B cell (primary cell): ENCODE data around the gene ASCC2. TPM values are rescaled to one million over a fixed set of nuclear protein-coding genes. Genes with fewer than 3 reads are reported as not detected.

Experiments
- ATAC-seq: fragments of 200-7000 bp; cut with Tn5 transposase; one replicate; pipeline ENCODE4 v1.10.0; 2021; ENCODE audit warnings: low read depth, mild to moderate bottlenecking, moderate number of reproducible peaks, moderate library complexity
- CTCF ChIA-PET: fragments of 350-600 bp; sonication (Branson Sonifier 250); formaldehyde crosslinking; loops from one replicate; lab custom pipeline; 2021; ENCODE audit warnings: antibody characterized with exemption, inconsistent platforms; lab: Charles Lee
- POLR2A ChIA-PET: fragments of 350-600 bp; sonication (Branson Sonifier 250); formaldehyde crosslinking; loops from one replicate; lab custom pipeline; 2021; ENCODE audit warnings: antibody characterized with exemption; lab: Charles Lee
- DNase-seq: peaks from one replicate; pipeline ENCODE4 v3.0.0; 2013
- H2AFZ ChIP-seq: 2 replicates; pipeline ENCODE4 v1.6.1; 2012; ENCODE audit warnings: mild to moderate bottlenecking, low read depth, low read length; ENCODE audit not compliant: insufficient read depth, poor library complexity, severe bottlenecking
- H3K27ac ChIP-seq, 2 donors: 1 replicate in 1 of 2; 2 replicates in 1 of 2; pipeline ENCODE4 v1.5.1; 2012 to 2013; ENCODE audit warnings: low read length in 2 of 2, mild to moderate bottlenecking in 2 of 2, moderate library complexity in 1 of 2
- H3K27me3 ChIP-seq, 4 experiments: fragments of 200-600 bp in 1 of 4; sonication (generic) in 1 of 4; replicated peaks in 1 of 4; 1 replicate in 2 of 4; 2 replicates in 2 of 4; pipeline versions ENCODE4 v1.6.1 to v1.7.0; 2013 to 2016; ENCODE audit warnings: low read length in 3 of 4, mild to moderate bottlenecking in 2 of 4, mixed read lengths in 1 of 4, moderate library complexity in 1 of 4; ENCODE audit not compliant: insufficient read depth in 4 of 4, control insufficient read depth in 3 of 4; ENCODE audit errors: control extremely low read depth in 1 of 4
- H3K36me3 ChIP-seq, 2 experiments: replicated peaks in 1 of 2; 1 replicate in 1 of 2; 2 replicates in 1 of 2; pipeline versions ENCODE4 v1.6.1 to v1.7.1; 2013; ENCODE audit warnings: low read length in 1 of 2; ENCODE audit not compliant: insufficient read depth in 2 of 2, control insufficient read depth in 1 of 2; ENCODE audit errors: control extremely low read depth in 1 of 2, extremely low read depth in 1 of 2
- H3K4me1 ChIP-seq, 2 donors: fragments of 200-600 bp in 1 of 2; sonication (generic) in 1 of 2; 1 replicate in 1 of 2; 2 replicates in 1 of 2; pipeline versions ENCODE4 v1.5.1 to v1.6.1; 2013 to 2017; ENCODE audit warnings: low read length in 2 of 2; ENCODE audit not compliant: control insufficient read depth in 2 of 2, insufficient read depth in 2 of 2
- H3K4me2 ChIP-seq: replicated peaks from 2 replicates; pipeline ENCODE3; 2012; ENCODE audit warnings: mild to moderate bottlenecking, low read depth, low read length; ENCODE audit not compliant: poor library complexity, severe bottlenecking
- H3K4me3 ChIP-seq, 5 experiments: fragments of 200-600 bp in 1 of 5; sonication (generic) in 1 of 5; 1 replicate in 3 of 5; 2 replicates in 2 of 5; pipeline versions ENCODE4 v1.5.1 to v1.7.0; 2011 to 2016; ENCODE audit warnings: low read length in 4 of 5, mild to moderate bottlenecking in 4 of 5, low read depth in 2 of 5, control low read depth in 1 of 5, moderate library complexity in 1 of 5; ENCODE audit not compliant: insufficient read depth in 1 of 5; ENCODE audit errors: control extremely low read depth in 1 of 5, extremely low read depth in 1 of 5
- H3K79me2 ChIP-seq: fragments of 200-600 bp; sonication (generic); one replicate; pipeline ENCODE4 v1.6.0; 2016; ENCODE audit warnings: low read length; ENCODE audit not compliant: control insufficient read depth, insufficient read depth
- H3K9ac ChIP-seq: fragments of 200-600 bp; sonication (generic); 2 replicates; pipeline ENCODE4 v1.6.1; 2017; ENCODE audit warnings: mild to moderate bottlenecking, low read length, moderate library complexity
- H3K9me3 ChIP-seq, 3 donors: one replicate each; pipeline versions ENCODE4 v1.6.1 to v1.7.1; 2013; ENCODE audit warnings: low read length in 2 of 3; ENCODE audit not compliant: control insufficient read depth in 2 of 3, insufficient read depth in 1 of 3; ENCODE audit errors: control extremely low read depth in 1 of 3
- H4K20me1 ChIP-seq: 2 replicates; pipeline ENCODE4 v1.6.0; 2012; ENCODE audit warnings: mild to moderate bottlenecking, low read length; ENCODE audit not compliant: insufficient read depth, control insufficient read depth, poor library complexity, severe bottlenecking
- H3K27ac Mint-ChIP-seq: one replicate; pipeline ENCODE4 v1.8.0; 2021; ENCODE audit warnings: mixed read lengths
- H3K27me3 Mint-ChIP-seq: one replicate; pipeline ENCODE4 v1.8.0; 2021; ENCODE audit warnings: mixed read lengths
- H3K4me1 Mint-ChIP-seq: one replicate; pipeline ENCODE4 v1.8.0; 2021; ENCODE audit warnings: mixed read lengths
- H3K4me3 Mint-ChIP-seq: one replicate; pipeline ENCODE4 v1.8.0; 2021; ENCODE audit warnings: mixed read lengths
- H3K9me3 Mint-ChIP-seq: one replicate; pipeline ENCODE4 v1.8.0; 2022; ENCODE audit warnings: mixed read lengths; ENCODE audit not compliant: insufficient read depth
- EZH2 ChIP-seq: IDR thresholded peaks from 2 replicates; pipeline ENCODE4 v1.6.1; 2012; ENCODE audit warnings: borderline replicate concordance, low read depth, mild to moderate bottlenecking, moderate library complexity, low read length; ENCODE audit not compliant: insufficient read depth, poor library complexity, severe bottlenecking
- WGBS: methylation state at CpG from one replicate; pipeline ENCODE4 v1.1.5; 2013; ENCODE audit warnings: missing lambda C conversion rate; ENCODE audit not compliant: insufficient coverage; 5-methylcytosine and 5-hydroxymethylcytosine counted together
- intact Hi-C: fragments of 100-400 bp; cut with micrococcal nuclease; formaldehyde crosslinking; loops from one replicate; pipeline ENCODE4 v1.10.0; 2022
- polyA plus RNA-seq: library from polyadenylated mRNA; depleted of rRNA; stranded (reverse); fragments of >200 nt; gene quantifications from 2 replicates; pipeline ENCODE4 v1.2.3, GENCODE V29; 2012
- total RNA-seq, 2 donors: library from RNA; stranded (reverse); fragments of 120-200 nt in 1 of 2; gene quantifications; 1 replicate in 1 of 2; 2 replicates in 1 of 2; pipeline versions ENCODE4 v1.2.3 to v1.2.4, GENCODE V29; 2013 to 2022
- TF ChIP-seq, protein P1 (sequence below): fragments of 200-600 bp; IDR thresholded peaks from one replicate; pipeline ENCODE4 v1.8.0; 2022; ENCODE audit warnings: antibody characterized with exemption, mild to moderate bottlenecking

The ASCC2 gene
- total and polyA plus RNA-seq, 2 donors (not counting 1 experiment from before 2014, with no cell fraction given): 81.1 to 84.0 TPM

GRCh38 chr22:29782061-29782845, 55.8 kb downstream of the ASCC2 start:
- WGBS: 79% methylated on average over 6 of the region's 7 CpGs
- TF ChIP-seq, protein P1, sequence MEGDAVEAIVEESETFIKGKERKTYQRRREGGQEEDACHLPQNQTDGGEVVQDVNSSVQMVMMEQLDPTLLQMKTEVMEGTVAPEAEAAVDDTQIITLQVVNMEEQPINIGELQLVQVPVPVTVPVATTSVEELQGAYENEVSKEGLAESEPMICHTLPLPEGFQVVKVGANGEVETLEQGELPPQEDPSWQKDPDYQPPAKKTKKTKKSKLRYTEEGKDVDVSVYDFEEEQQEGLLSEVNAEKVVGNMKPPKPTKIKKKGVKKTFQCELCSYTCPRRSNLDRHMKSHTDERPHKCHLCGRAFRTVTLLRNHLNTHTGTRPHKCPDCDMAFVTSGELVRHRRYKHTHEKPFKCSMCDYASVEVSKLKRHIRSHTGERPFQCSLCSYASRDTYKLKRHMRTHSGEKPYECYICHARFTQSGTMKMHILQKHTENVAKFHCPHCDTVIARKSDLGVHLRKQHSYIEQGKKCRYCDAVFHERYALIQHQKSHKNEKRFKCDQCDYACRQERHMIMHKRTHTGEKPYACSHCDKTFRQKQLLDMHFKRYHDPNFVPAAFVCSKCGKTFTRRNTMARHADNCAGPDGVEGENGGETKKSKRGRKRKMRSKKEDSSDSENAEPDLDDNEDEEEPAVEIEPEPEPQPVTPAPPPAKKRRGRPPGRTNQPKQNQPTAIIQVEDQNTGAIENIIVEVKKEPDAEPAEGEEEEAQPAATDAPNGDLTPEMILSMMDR: no peak
- no peak for TF ChIP-seq EZH2
- Histone ChIP-seq H4K20me1 (no peaks in the 10 kb centered on the region), H2AFZ (no peak overlapping the region), H3K4me1 (peaks cover 0 to 5% of the 10 kb centered on the region in 2 donors), H3K4me2 (no peak overlapping the region), H3K36me3 (peaks cover 0 to 2% of the 10 kb centered on the region in 2 experiments), H3K27ac (no peak overlapping the region), H3K4me3 (no peak overlapping the region), H3K9me3 (no peaks in the 10 kb centered on the region), H3K79me2 (no peaks in the 10 kb centered on the region), H3K9ac (no peak overlapping the region), H3K27me3 (no peaks in the 10 kb centered on the region)
- ChIA-PET CTCF (interaction anchor here (1.0 kb wide), 1 partner anchor 9 kb away, joined by 3 read pairs; no protein-coding TSS in a partner anchor), POLR2A (no interaction called here)
- Mint-ChIP-seq H3K27me3 (no peaks in the 10 kb centered on the region), H3K4me1 (peaks cover 5% of the 10 kb centered on the region), H3K4me3 (no peak overlapping the region), H3K27ac (no peak overlapping the region), H3K9me3 (no peaks in the 10 kb centered on the region)
- intact Hi-C loops: no loop called here
- no peak for ATAC-seq
- DNase-seq: no peak
